RWPE1 (cell line): Measurements from ENCODE around the gene RERE.

Source experiments
- CTCF ChIA-PET: fragments of 350-600 bp; sonication (Branson Sonifier 250); formaldehyde crosslinking; extraction: SDS; loops from one replicate; lab custom pipeline; 2021; lab: Yijun Ruan, JAX
- POLR2A ChIA-PET: fragments of 400-600 bp; formaldehyde crosslinking; extraction: SDS; loops from one replicate; lab custom pipeline; 2020; ENCODE audit warnings: antibody characterized with exemption; ENCODE audit not compliant: low non-redundant PET; lab: Yijun Ruan, JAX
- DNase-seq: peaks from one replicate; pipeline ENCODE4 v3.0.0; 2012; ENCODE audit warnings: low spot score
- H3K27ac ChIP-seq: fragments of 450-650 bp; 2 replicates; pipeline ENCODE4 v1.5.1; 2017
- TF ChIP-seq, protein P1 (sequence below): fragments of 450-650 bp; conservative IDR thresholded peaks from 2 replicates; pipeline ENCODE4 v1.5.1; 2017; ENCODE audit warnings: low read depth, mild to moderate bottlenecking

RERE gene

DNA sequence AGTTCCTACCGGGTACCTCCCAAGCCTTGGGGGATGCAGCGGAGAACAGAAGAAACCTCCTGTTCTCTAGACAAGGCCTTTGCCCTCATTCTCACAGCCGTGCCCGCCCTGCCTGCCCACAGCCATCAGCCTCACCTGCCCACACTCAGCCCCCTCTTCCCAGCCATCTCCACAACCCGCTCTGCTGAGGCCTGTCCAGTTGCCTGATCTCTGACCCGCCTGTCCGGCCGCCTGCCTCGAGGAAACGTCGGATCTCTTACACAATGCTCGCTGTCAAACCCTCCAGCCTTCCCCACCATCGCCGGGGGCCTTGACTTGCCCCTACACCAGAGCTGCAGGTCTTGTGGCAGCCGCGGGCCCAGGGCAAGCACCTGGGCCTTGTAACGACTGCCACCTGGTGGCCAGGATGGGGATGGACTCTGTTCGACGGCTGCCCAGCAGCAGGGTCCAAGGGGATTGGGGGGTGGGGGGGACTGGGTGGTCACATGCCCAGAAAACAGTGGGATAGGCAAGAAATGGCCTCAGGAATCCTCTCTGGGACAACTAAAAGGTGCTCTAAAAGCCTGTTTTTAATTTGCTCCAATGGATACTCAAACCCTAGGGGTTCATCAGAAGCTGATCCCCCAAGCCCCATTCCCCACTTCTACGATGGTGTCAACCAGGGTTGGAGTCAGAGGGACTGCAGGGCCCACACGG lies 468.5 kb downstream of the RERE start:
- DNase-seq = peak; percentile 74
- TF ChIP-seq, protein P1, sequence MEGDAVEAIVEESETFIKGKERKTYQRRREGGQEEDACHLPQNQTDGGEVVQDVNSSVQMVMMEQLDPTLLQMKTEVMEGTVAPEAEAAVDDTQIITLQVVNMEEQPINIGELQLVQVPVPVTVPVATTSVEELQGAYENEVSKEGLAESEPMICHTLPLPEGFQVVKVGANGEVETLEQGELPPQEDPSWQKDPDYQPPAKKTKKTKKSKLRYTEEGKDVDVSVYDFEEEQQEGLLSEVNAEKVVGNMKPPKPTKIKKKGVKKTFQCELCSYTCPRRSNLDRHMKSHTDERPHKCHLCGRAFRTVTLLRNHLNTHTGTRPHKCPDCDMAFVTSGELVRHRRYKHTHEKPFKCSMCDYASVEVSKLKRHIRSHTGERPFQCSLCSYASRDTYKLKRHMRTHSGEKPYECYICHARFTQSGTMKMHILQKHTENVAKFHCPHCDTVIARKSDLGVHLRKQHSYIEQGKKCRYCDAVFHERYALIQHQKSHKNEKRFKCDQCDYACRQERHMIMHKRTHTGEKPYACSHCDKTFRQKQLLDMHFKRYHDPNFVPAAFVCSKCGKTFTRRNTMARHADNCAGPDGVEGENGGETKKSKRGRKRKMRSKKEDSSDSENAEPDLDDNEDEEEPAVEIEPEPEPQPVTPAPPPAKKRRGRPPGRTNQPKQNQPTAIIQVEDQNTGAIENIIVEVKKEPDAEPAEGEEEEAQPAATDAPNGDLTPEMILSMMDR = peak; percentile 90
- H3K27ac ChIP-seq = 0 out of 2 replicates have a peak overlapping the region, but pooled peaks have one; percentile 2
- ChIA-PET POLR2A (no interaction called here), CTCF (interaction anchor here (0.5 to 1.5 kb wide), 12 partner anchors 19 to 603 kb away, joined by 3 to 11 read pairs (median 5); no protein-coding TSS in a partner anchor)

DNA sequence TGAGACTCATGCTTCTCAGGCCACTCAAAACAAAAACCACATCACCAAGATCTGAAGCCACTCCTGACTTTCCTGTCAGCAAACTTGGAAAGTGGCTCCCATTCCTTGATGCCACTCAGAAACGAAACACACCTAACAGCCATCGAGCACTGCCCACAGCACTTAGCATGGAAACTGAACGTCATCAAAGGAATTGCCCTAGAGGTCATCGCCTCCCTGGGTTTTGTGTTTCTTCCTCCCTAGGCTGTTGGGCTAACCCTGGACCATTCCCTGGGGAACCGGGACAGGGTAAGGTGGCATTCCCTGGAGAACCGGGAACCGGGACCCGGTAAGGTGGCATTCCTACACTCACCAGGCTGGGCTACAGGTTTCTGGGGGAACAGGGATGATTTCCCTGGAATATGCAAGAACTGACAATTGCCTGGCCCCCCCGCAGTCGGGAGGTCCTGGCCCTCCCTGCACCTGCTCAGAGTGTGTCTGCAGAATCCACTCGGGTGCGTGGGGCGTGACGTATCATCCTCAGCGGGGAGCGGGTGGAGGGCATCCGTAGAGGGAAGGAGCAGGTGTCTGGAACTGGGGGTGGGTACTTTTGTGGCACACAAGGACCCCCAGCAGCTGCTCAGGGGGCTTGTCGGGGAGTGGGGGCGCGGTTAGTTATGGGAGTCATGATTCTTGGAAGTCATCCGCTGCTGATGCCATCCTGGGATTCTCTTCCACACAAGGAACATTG lies 469.2 kb downstream of the RERE start:
- TF ChIP-seq, protein P1 = no peak
- ChIA-PET POLR2A (no interaction called here), CTCF (interaction anchor here (0.5 to 2.4 kb wide), 11 partner anchors 20 to 603 kb away, joined by 3 to 17 read pairs (median 5); no protein-coding TSS in a partner anchor)
- DNase-seq = no peak
- H3K27ac ChIP-seq = peak overlapping the region; percentile 2; the same call in 1 of the 2 replicates

DNA sequence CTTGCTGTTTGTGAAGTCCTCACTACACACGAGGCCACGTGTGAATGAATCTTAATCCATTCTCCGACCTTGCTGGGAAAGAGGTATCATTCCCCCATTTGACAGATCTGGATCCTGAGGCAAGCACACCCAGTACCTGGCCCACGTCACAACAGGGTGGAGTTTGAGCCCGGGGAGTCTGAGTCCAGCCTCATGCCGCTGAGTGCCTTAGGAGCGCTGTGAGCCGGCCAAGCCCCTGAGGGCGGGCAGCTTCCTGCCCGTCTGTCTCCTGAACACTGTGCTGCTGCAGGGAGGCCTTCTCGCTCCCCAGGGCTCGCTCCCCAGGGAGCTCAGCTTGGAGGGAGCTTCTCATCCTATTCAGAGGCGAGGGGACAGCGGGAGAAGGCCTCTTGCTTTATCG lies 469.8 kb downstream of the RERE start:
- TF ChIP-seq, protein P1 = no peak
- H3K27ac ChIP-seq = peak overlapping the region; percentile 2; the same call in 1 of the 2 replicates
- CTCF ChIA-PET = interaction anchor here (2.4 kb wide), 1 partner anchor 372 kb away, joined by 17 read pairs; no protein-coding TSS in a partner anchor
- POLR2A ChIA-PET = no interaction called here
- DNase-seq = no peak

DNA sequence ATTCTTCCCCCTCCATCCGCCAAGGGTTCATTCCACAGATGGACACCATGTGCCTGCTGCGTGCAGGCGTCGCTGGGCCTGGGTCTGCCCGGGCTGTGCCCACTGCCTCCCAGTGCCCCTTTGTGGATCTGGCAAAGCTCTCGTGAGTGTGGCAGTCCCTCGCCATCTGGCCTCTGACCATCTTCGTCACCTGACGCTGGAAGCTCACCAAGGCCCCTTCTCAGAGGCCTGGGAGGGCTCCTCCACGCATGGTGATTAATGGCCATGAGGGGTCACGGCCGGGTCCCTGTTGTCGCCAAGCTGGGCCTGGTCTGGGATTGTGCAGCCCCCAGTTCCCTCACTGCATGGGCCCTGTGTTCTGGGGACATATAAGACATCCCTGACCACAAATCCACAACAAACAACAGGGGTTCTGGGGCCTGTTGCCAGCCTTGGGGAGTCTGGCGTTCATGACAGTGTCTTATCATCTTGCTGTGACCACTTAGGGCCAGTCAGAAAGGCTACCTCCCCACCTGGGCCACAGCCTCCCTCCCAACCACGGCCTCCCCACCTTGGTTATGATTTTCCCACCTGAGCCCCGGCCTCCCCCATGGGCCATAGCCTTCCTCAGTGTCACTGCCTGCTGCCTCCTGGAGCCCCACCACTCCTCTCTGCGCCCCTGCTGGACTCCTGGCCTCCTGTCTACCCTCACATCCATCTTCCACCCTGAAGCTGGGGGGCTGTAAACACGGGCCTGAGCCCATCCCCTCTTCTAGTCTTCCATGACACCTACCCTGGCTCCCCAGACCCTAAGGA lies 471.6 kb downstream of the RERE start:
- no peak for DNase-seq
- ChIA-PET CTCF (interaction anchor here (2.4 kb wide), 1 partner anchor 371 kb away, joined by 17 read pairs; no protein-coding TSS in a partner anchor), POLR2A (no interaction called here)
- TF ChIP-seq, protein P1 = no peak
- no peak overlapping the region for H3K27ac ChIP-seq

DNA sequence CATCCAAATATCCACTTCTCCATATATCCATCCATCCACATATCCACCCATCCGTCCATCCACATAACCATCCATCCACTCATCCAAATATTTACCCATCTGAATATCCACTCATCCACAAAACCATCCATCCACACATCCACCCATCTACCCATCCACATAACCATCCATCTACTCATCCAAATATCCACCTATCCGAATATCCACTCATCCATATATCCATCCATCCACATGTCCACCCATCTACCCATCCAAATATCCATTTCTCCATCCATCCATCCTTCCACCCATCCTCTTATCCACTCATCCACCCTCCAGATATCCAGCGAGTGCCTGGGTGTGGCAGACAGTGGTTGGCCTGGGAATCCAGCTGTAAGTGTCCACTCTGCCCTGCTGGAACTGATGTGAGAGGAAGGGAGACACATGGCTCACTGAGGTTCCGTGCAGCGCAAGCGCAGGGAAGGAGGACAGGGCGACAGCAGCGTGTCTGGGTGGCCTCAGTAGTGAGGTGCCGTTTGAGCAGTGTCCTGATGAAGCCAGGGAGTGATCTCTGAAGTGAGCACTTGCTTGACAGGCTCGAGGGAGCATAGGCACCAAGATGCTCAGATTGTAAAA lies 472.4 kb downstream of the RERE start:
- POLR2A ChIA-PET = no interaction called here
- H3K27ac ChIP-seq = no peak overlapping the region
- no peak for DNase-seq
- CTCF ChIA-PET = no interaction called here
- TF ChIP-seq, protein P1 = no peak
